WI38 (cell line): Measurements from ENCODE around the gene OTX1.

Source experiments
- H3K4me3 ChIP-seq: 2 replicates; pipeline ENCODE4 v1.5.1; 2011; ENCODE audit warnings: low read depth, mild to moderate bottlenecking, control low read depth, low read length
- CTCF ChIP-seq: IDR thresholded peaks from 2 replicates; pipeline ENCODE4 v1.5.1; 2012; ENCODE audit warnings: low read depth, mild to moderate bottlenecking, control low read depth, low read length

The OTX1 gene

DNA sequence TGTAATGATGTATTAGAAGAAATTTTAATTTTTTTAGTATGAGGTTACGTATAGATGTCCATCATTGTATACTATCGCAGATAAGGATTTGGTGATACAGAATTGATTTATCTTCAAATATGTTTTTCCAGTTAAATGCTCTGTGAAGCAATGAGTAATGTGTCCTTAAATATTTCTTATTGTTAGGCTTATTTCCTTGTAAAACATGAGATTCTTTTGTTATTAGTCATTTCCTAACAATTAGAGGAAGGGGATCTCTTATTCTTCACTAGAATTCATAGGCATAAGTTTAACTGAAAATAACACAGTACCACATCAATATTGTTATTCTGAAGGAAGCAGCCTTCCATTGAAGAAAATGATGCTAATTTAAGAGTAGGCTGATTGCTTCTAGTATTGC lies 15.5 kb upstream of the OTX1 start:
- H3K4me3 ChIP-seq = no peak overlapping the region
- no peak for TF ChIP-seq CTCF

GRCh38 chr2:63035660-63036059 lies 15.0 kb upstream of the OTX1 start:
- no peak overlapping the region for H3K4me3 ChIP-seq
- TF ChIP-seq CTCF = no peak

- TF ChIP-seq CTCF = no peak
- H3K4me3 ChIP-seq = no peak overlapping the region
These were observed 12.6 kb upstream of the OTX1 start for GRCh38 chr2:63038034-63038433.

DNA sequence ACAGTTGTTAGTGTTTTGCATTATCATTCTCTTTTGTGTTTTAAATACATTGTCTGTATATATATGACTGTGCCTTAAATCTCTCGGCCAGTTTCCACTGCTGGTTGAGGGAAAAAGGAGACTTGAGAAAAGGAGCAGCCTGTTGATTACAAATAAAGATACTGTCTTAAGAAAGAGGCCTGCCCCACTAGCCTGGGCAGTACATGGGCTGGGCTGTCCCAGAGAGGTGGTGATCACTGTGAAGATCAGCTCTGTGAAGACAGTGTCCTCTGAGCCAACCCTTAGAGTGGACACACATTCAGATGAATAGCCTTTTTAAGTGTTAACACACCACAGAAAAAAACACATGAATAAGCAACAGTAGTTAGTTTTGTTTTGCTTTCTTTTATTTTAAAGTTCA lies 10.0 kb upstream of the OTX1 start:
- no peak overlapping the region for H3K4me3 ChIP-seq
- TF ChIP-seq CTCF = no peak

DNA sequence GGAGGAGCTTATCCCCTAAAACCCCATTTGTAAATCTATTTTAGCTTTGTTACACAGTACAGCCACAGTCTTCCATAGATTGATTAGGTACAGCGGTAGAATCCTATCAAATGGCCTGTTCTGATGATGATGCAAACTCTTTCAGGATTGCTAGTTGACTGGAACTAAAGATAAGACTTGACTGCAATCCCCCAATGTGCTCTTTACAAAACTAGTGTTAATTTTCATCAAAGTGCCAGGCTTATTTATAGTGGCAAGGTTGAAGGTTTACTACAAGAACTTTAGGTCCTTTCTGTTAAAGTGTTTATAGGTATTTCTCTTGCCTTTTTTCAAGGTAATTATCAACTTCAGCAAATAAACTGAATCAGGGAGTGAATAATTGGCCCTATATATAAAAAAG lies 9.0 kb upstream of the OTX1 start:
- no peak overlapping the region for H3K4me3 ChIP-seq
- TF ChIP-seq CTCF = no peak

- no peak for TF ChIP-seq CTCF
- H3K4me3 ChIP-seq = no peak overlapping the region
These were observed 6.0 kb upstream of the OTX1 start for GRCh38 chr2:63044362-63045327.

- TF ChIP-seq CTCF = no peak
- H3K4me3 ChIP-seq = no peak overlapping the region
These were observed 4.1 kb upstream of the OTX1 start for GRCh38 chr2:63046552-63046951.
